ENCODE measurements around the gene DOP1B.

DOP1B gene

DNA sequence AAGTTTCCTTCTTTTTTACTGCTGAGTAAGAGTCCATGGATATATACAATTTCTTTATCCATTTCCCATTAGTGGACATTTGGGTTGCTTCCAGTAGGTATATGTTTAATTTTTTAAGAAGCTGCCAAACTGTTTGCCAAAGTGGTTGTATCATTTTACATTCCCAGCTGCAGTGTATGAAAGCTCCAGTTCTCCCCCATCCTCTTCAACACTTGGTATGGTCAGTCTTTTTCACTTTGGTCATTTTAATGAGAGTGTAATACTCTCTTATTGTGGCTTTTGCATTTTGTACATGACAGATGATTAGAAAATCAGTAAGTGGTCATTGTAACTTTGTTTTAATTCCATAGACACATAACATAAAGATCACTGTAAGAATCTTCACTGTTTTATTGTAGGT lies 22.5 kb downstream of the DOP1B start:
- Histone ChIP-seq H4K20me1 (ENCODE audit: low read depth, low read length) (no peaks in the 10 kb centered on the region), H3K4me3 (ENCODE audit: insufficient read depth, low read length, poor library complexity, severe bottlenecking) (no peak overlapping the region), H3K27me3 (ENCODE audit: low read length) (no peaks in the 10 kb centered on the region), H3K9me2 (replicated peaks; ENCODE audit: insufficient read depth, low read length) (no peaks in the 10 kb centered on the region), H3F3A (ENCODE audit: insufficient read depth) (no peaks in the 10 kb centered on the region), H3K9me3 (ENCODE audit: insufficient read depth, low read length) (no peaks in the 10 kb centered on the region), H3K4me2 (ENCODE audit: low read depth, low read length, poor library complexity, severe bottlenecking) (no peak overlapping the region), H3K79me2 (ENCODE audit: insufficient read depth, low read length) (no peaks in the 10 kb centered on the region), H3K9ac (ENCODE audit: low read length) (no peak overlapping the region), H3K27ac (ENCODE audit: low read depth, low read length) (no peak overlapping the region), H2AFZ (ENCODE audit: low read depth, low read length, severe bottlenecking) (no peak overlapping the region), H3K36me3 (ENCODE audit: low read length) (no peaks in the 10 kb centered on the region)
- no peak for TF ChIP-seq EZH2phosphoT487 (conservative IDR thresholded peaks at IDR 0.05; ENCODE audit: low read length)
- TF ChIP-seq, protein P1, sequence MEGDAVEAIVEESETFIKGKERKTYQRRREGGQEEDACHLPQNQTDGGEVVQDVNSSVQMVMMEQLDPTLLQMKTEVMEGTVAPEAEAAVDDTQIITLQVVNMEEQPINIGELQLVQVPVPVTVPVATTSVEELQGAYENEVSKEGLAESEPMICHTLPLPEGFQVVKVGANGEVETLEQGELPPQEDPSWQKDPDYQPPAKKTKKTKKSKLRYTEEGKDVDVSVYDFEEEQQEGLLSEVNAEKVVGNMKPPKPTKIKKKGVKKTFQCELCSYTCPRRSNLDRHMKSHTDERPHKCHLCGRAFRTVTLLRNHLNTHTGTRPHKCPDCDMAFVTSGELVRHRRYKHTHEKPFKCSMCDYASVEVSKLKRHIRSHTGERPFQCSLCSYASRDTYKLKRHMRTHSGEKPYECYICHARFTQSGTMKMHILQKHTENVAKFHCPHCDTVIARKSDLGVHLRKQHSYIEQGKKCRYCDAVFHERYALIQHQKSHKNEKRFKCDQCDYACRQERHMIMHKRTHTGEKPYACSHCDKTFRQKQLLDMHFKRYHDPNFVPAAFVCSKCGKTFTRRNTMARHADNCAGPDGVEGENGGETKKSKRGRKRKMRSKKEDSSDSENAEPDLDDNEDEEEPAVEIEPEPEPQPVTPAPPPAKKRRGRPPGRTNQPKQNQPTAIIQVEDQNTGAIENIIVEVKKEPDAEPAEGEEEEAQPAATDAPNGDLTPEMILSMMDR (IDR thresholded peaks at IDR 0.05; ENCODE audit: insufficient read depth, low read length, poor library complexity, severe bottlenecking): no peak

DNA sequence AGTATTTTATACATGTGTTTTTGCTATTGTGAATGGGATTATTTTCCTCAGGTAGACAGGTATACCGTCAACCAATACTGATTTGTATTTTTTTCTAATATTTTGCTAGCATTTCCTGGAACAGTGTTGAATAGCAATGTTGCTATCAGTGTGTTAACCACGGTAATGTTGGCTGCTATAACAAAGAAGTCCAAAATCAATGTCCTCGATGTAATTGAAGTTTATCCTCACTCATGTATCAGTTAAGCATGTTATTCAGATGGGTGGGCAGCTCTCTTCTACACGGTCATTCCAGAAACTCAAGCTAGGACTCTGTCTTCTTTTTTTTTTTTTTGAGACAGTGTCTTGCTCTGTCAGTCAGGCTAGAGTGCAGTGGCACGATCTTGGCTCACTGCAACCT lies 24.3 kb downstream of the DOP1B start:
- no peak overlapping the region for H3K27ac ChIP-seq (ENCODE audit: low read depth, low read length)

DNA sequence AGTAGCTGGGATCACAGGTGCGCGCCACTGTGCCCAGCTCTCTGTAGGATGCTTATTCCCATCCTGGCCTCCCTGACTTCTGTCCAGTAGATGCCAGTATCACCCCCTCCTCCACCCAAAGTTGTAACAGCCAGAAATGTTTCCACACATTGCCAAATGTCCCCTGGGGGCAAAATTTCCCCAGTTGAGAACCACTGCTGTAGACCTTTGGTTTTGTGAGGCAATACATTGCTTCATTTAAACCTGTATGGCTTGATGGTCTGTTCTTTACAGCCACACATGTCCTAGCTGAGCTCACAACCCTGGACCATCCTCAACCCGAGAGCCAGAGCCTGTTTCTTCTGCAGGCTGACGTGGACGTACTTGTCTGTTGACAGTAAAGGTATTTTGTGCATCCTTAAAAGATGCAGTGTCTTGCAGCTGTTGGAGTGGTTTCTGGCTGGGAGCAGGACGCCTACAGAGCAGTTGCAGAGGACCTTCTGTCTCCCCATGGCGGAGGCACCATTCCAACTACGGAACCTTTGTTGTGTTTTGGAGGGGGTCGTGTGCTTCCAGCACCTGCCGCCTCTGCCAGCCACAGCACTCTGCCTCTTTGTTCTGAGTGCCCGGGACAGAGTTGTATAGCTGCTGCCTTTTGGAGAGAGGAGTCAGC lies 26.6 kb downstream of the DOP1B start:
- Histone ChIP-seq H3K9me2 (replicated peaks; ENCODE audit: insufficient read depth, low read length) (no peaks in the 10 kb centered on the region), H3K27me3 (ENCODE audit: low read length) (no peaks in the 10 kb centered on the region), H3K27ac (ENCODE audit: low read depth, low read length) (no peak overlapping the region), H3K9ac (ENCODE audit: low read length) (no peak overlapping the region), H3K4me2 (ENCODE audit: low read depth, low read length, poor library complexity, severe bottlenecking) (no peak overlapping the region), H3K79me2 (ENCODE audit: insufficient read depth, low read length) (no peaks in the 10 kb centered on the region), H3K4me3 (ENCODE audit: insufficient read depth, low read length, poor library complexity, severe bottlenecking) (no peak overlapping the region), H3K36me3 (ENCODE audit: low read length) (no peaks in the 10 kb centered on the region), H4K20me1 (ENCODE audit: low read depth, low read length) (no peaks in the 10 kb centered on the region), H3F3A (ENCODE audit: insufficient read depth) (no peaks in the 10 kb centered on the region), H3K9me3 (ENCODE audit: insufficient read depth, low read length) (no peaks in the 10 kb centered on the region), H2AFZ (ENCODE audit: low read depth, low read length, severe bottlenecking) (no peak overlapping the region)
- TF ChIP-seq, protein P1 (IDR thresholded peaks at IDR 0.05; ENCODE audit: insufficient read depth, low read length, poor library complexity, severe bottlenecking): no peak
- TF ChIP-seq EZH2phosphoT487 (conservative IDR thresholded peaks at IDR 0.05; ENCODE audit: low read length): no peak

More for the DNA sequence above, 24.3 kb downstream of the DOP1B start:
- H3K4me2 ChIP-seq (ENCODE audit: low read depth, low read length, poor library complexity, severe bottlenecking): no peak overlapping the region
- H4K20me1 ChIP-seq (ENCODE audit: low read depth, low read length): no peaks in the 10 kb centered on the region
- H3F3A ChIP-seq (ENCODE audit: insufficient read depth): no peaks in the 10 kb centered on the region
- no peak overlapping the region for H3K4me3 ChIP-seq (ENCODE audit: insufficient read depth, low read length, poor library complexity, severe bottlenecking)
- no peak for TF ChIP-seq EZH2phosphoT487 (conservative IDR thresholded peaks at IDR 0.05; ENCODE audit: low read length)
- TF ChIP-seq, protein P1 (IDR thresholded peaks at IDR 0.05; ENCODE audit: insufficient read depth, low read length, poor library complexity, severe bottlenecking): no peak
- H3K9me3 ChIP-seq (ENCODE audit: insufficient read depth, low read length): no peaks in the 10 kb centered on the region
- H3K9me2 ChIP-seq (replicated peaks; ENCODE audit: insufficient read depth, low read length): no peaks in the 10 kb centered on the region
- H3K79me2 ChIP-seq (ENCODE audit: insufficient read depth, low read length): no peaks in the 10 kb centered on the region
- H2AFZ ChIP-seq (ENCODE audit: low read depth, low read length, severe bottlenecking): no peak overlapping the region
- H3K36me3 ChIP-seq (ENCODE audit: low read length): no peaks in the 10 kb centered on the region
- no peaks in the 10 kb centered on the region for H3K27me3 ChIP-seq (ENCODE audit: low read length)
- H3K9ac ChIP-seq (ENCODE audit: low read length): no peak overlapping the region

All from SU-DHL-6 (cell line).